GM18508 (cell line): ENCODE data around the gene BAIAP2.

ENCODE experiments used
- ATAC-seq: cut with Tn5 transposase; IDR thresholded peaks from one replicate; pipeline ENCODE4 v1.9.1; 2021; ENCODE audit warnings: moderate number of reproducible peaks; ENCODE audit not compliant: insufficient read depth, unreplicated experiment

BAIAP2 gene

DNA sequence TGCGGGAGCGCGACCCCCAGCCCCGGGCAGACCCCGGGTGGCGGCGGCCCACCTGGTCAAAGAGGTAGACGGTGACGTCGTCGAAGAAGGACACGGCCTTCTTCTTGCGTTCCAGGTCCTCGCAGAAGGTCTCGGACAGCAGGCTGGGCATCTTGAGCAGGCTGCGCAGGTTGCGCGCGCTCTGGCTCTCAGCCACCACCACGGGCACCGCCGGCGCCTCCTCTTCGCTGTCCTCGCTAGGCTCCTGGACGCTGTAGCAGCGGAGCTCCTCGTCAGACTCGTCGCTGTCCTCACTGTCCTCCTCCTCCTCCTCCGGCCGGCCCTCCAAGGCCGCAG, 85.2 kb downstream of the BAIAP2 start:
- no peak for ATAC-seq

DNA sequence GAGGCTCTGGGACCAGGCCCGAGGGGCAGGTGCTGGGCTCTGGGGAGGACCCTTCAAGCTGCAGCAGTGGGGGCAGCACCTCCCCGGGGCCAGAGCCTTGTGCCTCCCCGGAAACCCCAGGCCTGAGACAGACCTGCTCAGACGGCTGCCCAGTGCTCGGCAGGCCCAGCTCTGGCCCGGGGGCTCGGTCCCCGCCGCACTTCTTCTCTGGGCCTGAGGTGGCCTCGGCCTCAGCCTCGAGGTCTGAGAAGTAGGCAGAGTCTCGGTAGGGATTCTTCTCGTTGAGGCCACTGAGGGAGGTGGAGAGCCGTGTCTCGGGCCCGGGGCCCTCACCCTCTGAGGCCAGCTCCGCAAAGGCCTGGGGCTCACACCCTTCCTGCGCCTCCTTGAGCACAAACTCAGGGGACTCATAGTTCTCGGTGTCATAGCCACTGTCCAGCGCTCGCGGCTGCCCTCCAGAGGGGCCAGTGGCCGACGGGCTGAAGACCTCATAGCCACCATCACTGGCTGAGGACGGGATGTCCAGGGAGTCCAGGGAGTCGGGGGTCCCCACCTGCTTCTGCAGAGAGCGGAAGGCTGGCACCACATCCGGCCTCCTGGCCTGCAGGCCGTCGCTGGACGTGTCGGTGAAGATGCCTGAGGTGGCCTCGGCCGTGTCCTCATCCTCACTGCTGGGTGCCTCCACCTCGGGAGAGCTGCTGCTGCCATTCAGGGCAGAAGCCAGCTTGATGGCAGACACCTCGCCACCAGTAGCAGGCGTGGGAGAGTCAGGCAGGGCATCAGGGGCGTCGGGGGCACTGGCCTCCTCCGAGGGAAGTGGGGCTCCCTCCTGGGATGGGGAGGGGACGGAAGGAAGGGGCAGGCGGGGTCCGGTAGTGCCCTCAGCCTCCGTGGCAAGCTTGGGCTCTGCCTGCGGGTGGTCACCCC, 86.0 kb downstream of the BAIAP2 start:
- no peak for ATAC-seq

GRCh38 chr17:81121841-81122733, 87.1 kb downstream of the BAIAP2 start:
- ATAC-seq = no peak

- ATAC-seq = no peak
Measured at GRCh38 chr17:81123052-81124048, 88.4 kb downstream of the BAIAP2 start.

DNA sequence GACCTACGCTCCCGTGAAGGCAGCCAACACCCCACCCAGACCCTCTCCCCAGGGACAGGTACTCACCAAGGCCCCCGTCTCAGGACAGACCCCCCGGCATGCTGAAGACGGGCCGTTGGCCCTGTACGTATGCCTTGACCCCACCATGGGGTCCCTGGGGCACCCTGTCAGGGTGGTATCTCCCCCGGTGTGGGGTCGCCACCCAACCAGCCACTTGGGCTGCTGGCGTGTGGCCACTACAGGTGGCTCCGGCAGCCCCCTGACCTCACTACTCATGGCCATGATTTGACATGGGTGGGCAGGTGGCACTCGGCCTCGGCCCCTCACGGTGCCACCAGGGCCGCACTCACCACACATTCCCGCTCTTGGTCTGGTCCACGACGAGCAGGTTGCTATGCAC, 89.4 kb downstream of the BAIAP2 start:
- ATAC-seq = no peak

DNA sequence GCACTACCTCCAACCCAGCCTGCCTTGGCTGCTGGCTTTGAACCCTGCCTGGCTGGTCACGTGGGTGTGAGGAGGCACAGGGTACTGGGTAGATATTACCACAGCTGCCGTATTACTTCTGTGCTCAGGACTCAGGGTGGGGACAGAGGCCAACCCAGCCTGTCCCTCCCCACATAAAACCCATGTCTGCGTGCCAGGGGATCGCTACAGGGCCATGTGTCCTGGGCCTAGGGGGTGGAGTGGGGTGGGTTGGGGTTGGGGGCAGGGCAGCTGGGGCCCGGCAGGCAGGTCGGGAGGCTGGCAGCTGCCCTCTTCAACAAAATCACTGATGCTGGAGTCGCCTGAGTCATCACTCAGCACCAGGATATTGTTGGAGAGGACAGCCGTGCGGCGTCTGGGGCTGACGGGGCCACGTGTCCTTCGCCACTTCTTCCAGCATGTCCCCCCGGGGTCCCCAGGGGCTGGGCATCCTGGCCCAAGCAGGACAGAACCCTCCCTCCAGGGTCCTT, 90.7 kb downstream of the BAIAP2 start:
- ATAC-seq = no peak

- no peak for ATAC-seq
Measured at GRCh38 chr17:81126281-81127132, 91.6 kb downstream of the BAIAP2 start.

DNA sequence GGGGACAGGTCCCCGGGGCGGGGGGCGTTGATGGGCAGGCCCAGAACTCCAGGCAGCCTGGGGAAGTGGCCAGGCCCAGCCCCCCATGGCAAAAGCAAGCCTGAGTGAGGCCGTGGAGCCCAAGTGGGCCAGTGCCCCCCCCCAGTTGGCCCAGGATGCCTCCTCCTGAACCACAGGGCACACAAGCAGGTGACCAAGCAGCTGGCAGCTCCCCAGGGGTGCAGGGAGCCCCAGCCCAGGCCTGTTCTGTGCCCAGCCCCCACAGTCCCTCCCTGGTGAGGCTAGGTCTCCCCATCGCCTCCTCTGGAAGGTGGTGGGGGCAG, 92.1 kb downstream of the BAIAP2 start:
- no peak for ATAC-seq

- no peak for ATAC-seq
Measured at GRCh38 chr17:81127526-81128177, 92.7 kb downstream of the BAIAP2 start.

GRCh38 chr17:81128338-81128737, 93.4 kb downstream of the BAIAP2 start:
- ATAC-seq = no peak

GRCh38 chr17:81128774-81129173, 93.8 kb downstream of the BAIAP2 start:
- no peak for ATAC-seq

- no peak for ATAC-seq
Measured at GRCh38 chr17:81129289-81129688, 94.3 kb downstream of the BAIAP2 start.

DNA sequence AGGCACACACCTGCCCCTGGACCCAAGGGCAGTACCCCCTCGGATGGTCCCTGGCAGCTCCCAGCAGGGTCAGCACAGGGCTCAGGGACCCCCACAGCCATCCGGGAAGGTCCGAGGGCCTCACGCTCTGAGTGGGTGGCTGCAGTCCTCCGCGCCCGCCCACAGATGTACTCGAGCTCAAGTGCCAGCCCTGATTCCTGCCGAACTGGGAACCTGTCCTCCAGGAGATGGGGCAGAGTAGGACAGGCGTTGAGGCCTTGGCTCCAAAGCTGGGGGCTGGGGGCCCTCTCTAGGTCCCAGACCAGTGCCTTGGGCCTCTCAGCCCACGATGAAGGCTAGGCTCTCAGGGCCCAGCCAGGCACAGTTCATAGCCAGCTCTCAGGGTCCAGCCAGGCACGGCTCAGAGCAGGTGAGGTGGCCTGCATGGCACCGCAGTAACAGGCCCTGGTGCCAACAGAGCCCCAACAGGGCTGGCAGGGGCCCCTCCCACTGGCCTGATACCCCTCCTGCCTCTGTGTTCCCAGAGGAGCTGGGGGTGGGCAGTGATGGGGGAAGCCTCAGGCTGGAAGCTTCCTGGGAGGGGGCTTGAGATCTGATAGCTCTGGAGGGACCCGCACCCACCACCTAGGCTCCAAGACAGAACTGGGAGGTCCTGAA, 94.9 kb downstream of the BAIAP2 start:
- no peak for ATAC-seq

DNA sequence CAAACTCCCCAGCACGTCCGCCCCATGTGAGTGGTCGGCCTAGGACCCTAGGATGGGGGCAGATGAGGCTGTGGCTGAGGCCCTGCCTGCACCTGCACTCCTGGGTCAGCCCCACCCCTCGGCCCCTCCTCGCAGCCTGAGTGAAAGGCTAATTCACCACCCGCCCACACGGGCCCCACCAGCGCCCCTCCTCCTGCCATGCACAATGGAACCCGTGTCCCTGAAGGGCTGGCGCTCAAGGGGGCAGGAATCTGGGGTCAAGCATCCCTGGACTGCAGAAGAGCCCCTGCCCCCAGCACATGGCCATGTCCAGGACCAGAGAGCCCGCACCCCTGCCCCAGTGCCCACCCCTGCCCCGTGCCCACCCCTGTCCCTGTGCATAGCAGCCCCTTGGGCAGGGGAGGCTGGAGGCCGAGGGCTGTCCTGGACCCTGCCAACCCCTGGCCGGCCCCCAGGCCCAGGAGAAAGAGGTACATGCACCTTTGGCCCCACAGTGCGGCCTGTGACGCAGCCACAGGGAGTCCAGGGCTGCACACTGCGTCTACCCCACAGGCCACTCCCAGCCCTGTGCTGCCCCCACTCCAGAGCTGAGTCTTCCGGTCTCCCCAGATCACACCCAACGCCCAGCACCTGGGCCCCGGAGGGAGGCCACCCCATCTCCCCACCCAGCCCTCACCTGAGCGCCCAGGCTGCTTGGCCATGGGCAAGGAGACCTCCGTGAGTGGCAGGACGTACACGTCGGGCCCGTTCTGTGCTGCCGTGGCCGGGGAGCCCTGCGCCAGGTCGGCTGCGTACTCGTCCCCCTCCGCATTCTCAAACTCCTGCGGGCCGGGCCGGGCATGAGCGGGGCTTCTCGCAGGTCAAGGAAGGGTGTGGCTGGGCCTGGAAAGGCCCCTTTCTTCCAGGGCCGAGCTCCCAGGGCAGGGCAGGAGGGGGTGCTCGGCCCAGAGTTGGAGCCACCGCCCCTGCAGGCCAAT, 95.7 kb downstream of the BAIAP2 start:
- no peak for ATAC-seq

- no peak for ATAC-seq
Measured at GRCh38 chr17:81131486-81132196, 96.7 kb downstream of the BAIAP2 start.

GRCh38 chr17:81132197-81132540, 97.2 kb downstream of the BAIAP2 start:
- ATAC-seq = no peak
